Stimulated activated effector memory CD8-positive, alpha-beta T cell treated with anti-CD3 and anti-CD28 coated beads, Interleukin-12 subunit alpha, Interleukin-12 subunit beta, amount 100 ng/mL, for 72 hours (primary cell): ENCODE measurements around the gene CBLC.

Experiments used
- ATAC-seq: fragments of 150-1000 bp; cut with Tn5 transposase; 2 replicates; pipeline ENCODE4 v1.10.0; 2021
- DNase-seq, 2 donors: peaks; one replicate each; pipeline ENCODE4 v3.0.0; 2021 to 2022; ENCODE audit warnings: low spot score in 2 of 2
- H3K27ac Mint-ChIP-seq: one replicate; pipeline ENCODE4 v1.8.0; 2022; ENCODE audit warnings: mild to moderate bottlenecking, mixed read lengths
- H3K36me3 Mint-ChIP-seq: one replicate; pipeline ENCODE4 v1.8.0; 2022; ENCODE audit warnings: mild to moderate bottlenecking, mixed read lengths
- H3K4me1 Mint-ChIP-seq: one replicate; pipeline ENCODE4 v1.8.0; 2022; ENCODE audit warnings: mixed read lengths
- H3K4me3 Mint-ChIP-seq: one replicate; pipeline ENCODE4 v1.8.0; 2022; ENCODE audit warnings: mild to moderate bottlenecking, mixed read lengths
- H3K9me3 Mint-ChIP-seq: one replicate; pipeline ENCODE4 v1.8.0; 2022; ENCODE audit warnings: mixed read lengths

Gene CBLC

GRCh38 chr19:44741841-44742329, 35.8 kb upstream of the CBLC start:
- ATAC-seq (peak; percentile 68), DNase-seq (no peak)
- Mint-ChIP-seq H3K36me3 (peaks cover 12% of the 10 kb centered on the region), H3K4me3 (no peak overlapping the region), H3K9me3 (no peaks in the 10 kb centered on the region), H3K4me1 (peaks cover 52% of the 10 kb centered on the region), H3K27ac (peak overlapping the region; percentile 52)

DNA sequence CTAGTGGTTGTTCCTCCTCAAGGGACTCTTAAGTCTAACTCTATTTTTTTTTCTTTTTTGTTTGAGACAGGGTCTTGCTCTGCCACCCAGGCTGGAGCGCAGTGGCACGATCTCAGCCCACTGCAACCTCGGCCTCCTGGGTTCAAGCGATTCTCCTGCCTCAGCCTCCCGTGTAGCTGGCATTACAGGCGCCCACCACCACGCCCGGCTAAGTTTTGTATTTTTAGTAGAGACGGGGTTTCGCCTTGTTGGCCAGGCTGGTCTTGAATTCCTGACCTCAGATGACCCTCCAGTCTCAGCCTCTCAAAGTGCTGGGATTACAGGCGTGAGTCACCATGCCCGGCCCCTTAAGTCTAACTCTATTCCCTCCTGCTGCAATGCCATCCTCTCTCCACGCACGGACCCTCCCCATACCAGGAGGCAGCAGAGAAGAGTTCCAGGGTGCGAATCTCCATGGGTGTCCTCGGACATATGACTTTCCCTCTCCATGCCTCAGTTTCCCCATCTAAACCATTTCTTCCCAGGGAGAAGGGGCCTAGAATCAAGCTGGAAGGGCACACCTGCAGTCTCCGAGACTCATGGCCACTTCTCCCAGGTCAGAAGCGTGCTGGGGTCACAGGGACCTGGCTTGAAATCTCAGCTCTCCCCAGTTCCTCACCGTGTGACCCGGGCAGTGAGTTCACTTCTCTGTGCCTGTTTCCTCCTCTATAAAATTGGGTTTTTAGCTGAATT, 35.2 kb upstream of the CBLC start:
- H3K4me1 Mint-ChIP-seq: peaks cover 51% of the 10 kb centered on the region
- DNase-seq (no peak), ATAC-seq (no peak)
- H3K9me3 Mint-ChIP-seq: no peaks in the 10 kb centered on the region
- peak overlapping the region; percentile 83 for H3K27ac Mint-ChIP-seq
- no peak overlapping the region for H3K4me3 Mint-ChIP-seq
- H3K36me3 Mint-ChIP-seq: peaks cover 14% of the 10 kb centered on the region

- peaks cover 47% of the 10 kb centered on the region for H3K4me1 Mint-ChIP-seq
- peak overlapping the region; percentile 78 for H3K27ac Mint-ChIP-seq
- ATAC-seq: no peak
- H3K4me3 Mint-ChIP-seq: no peak overlapping the region
- no peak for DNase-seq
- peaks cover 29% of the 10 kb centered on the region for H3K36me3 Mint-ChIP-seq
- no peaks in the 10 kb centered on the region for H3K9me3 Mint-ChIP-seq
These were observed 32.8 kb upstream of the CBLC start for GRCh38 chr19:44744871-44745332.

- no peak for DNase-seq
- peaks cover 33% of the 10 kb centered on the region for H3K36me3 Mint-ChIP-seq
- H3K27ac Mint-ChIP-seq: peak overlapping the region; percentile 78
- peak overlapping the region; percentile 82 for H3K4me3 Mint-ChIP-seq
- no peak for ATAC-seq
- H3K4me1 Mint-ChIP-seq: peaks cover 50% of the 10 kb centered on the region
- H3K9me3 Mint-ChIP-seq: no peaks in the 10 kb centered on the region
These were observed 32.3 kb upstream of the CBLC start for GRCh38 chr19:44745341-44745831.

GRCh38 chr19:44745887-44746600, 31.6 kb upstream of the CBLC start:
- peak overlapping the region; percentile 82 for H3K4me3 Mint-ChIP-seq
- H3K9me3 Mint-ChIP-seq: no peaks in the 10 kb centered on the region
- H3K27ac Mint-ChIP-seq: peak overlapping the region; percentile 78
- peaks cover 57% of the 10 kb centered on the region for H3K4me1 Mint-ChIP-seq
- DNase-seq (no peak), ATAC-seq (no peak)
- H3K36me3 Mint-ChIP-seq: peaks cover 40% of the 10 kb centered on the region

DNA sequence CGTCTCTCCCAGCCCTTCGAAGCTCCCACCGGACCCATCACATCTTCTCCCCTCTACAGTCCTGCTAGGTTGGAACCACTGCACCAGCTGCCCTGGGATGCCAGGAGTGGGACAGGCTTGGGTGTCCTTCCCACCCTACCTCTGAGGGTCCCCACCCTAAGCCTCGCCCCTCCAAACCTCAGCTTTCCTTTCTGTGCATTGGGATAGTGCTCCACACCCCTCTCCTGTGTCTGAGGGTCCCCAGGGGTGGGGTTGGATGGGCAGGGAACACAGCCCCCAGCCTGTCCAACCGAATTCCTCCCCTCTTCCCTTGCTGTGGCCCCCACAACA, 31.1 kb upstream of the CBLC start:
- Mint-ChIP-seq H3K9me3 (no peaks in the 10 kb centered on the region), H3K36me3 (peaks cover 45% of the 10 kb centered on the region), H3K4me1 (peaks cover 59% of the 10 kb centered on the region), H3K4me3 (peak overlapping the region; percentile 82), H3K27ac (peak overlapping the region; percentile 78)
- no peak for ATAC-seq
- DNase-seq: no peak

DNA sequence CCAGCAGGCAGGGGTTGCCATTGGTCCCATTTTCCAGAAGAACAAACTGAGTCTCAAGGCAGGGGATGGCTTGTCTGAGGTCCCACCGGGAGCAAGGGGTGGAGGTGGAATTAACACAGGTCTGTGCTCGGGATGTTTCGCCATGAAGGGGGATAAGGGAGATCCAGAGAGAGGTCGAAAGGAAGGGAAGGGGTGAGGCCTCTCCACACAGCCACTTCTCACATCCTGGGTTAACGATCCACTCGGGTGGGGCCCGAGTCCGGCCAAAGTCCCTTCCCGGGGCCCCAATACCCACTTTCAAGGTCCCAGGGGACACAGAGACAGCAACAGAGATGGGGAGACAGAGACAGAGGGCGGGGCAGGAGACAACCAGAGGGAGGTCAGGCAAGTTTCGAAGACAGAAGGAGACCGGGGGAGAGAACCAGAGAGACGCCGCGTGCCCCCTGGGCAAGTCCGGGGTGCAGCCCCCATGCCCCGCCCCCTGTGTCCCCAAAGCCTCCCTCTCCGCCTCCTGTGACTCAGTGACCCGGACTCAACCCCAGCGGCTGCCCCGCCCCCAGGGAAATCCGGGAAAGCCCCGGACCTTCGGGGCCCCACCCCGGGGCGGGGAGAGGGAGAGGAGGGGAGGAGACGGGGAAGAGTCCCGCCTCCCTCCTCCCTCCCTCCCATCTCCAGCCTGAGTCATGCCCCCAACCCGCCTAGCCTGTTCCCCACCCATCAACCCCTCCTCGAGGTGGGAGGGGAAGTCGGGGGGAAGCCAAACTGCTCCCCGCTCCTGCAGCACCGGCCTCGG, 30.5 kb upstream of the CBLC start:
- Mint-ChIP-seq H3K27ac (peak overlapping the region; percentile 78), H3K9me3 (no peaks in the 10 kb centered on the region), H3K4me1 (peaks cover 59% of the 10 kb centered on the region), H3K4me3 (peak overlapping the region; percentile 82), H3K36me3 (peaks cover 49% of the 10 kb centered on the region)
- DNase-seq (peak; percentile 86 to 96), ATAC-seq (peak; percentile 81)

GRCh38 chr19:44747739-44748425, 29.8 kb upstream of the CBLC start:
- peaks cover 61% of the 10 kb centered on the region for H3K4me1 Mint-ChIP-seq
- peak overlapping the region; percentile 82 for H3K4me3 Mint-ChIP-seq
- H3K36me3 Mint-ChIP-seq: peaks cover 52% of the 10 kb centered on the region
- peak overlapping the region; percentile 78 for H3K27ac Mint-ChIP-seq
- ATAC-seq (peak; percentile 63), DNase-seq (peak; percentile 39 to 82)
- no peaks in the 10 kb centered on the region for H3K9me3 Mint-ChIP-seq

- no peaks in the 10 kb centered on the region for H3K9me3 Mint-ChIP-seq
- peak within 1 kb of the TSS; percentile 94 for H3K27ac Mint-ChIP-seq
- H3K4me1 Mint-ChIP-seq: peaks cover 65% of the 10 kb centered on the region
- DNase-seq (peak; percentile 63 to 87), ATAC-seq (peak; percentile 63)
- H3K36me3 Mint-ChIP-seq: peaks cover 60% of the 10 kb centered on the region
- peak within 1 kb of the TSS; percentile 82 for H3K4me3 Mint-ChIP-seq
These were observed 29.1 kb upstream of the CBLC start, which contains the start of gene BCL3 for GRCh38 chr19:44748426-44749254. Gene BCL3, plus strand, starts transcription at chr19:44748708. Its CDS starts 83 bp downstream, at chr19:44748791.

- peaks cover 70% of the 10 kb centered on the region for H3K4me1 Mint-ChIP-seq
- no peak for DNase-seq
- no peaks in the 10 kb centered on the region for H3K9me3 Mint-ChIP-seq
- H3K4me3 Mint-ChIP-seq: peak overlapping the region; percentile 82
- H3K36me3 Mint-ChIP-seq: peaks cover 66% of the 10 kb centered on the region
- H3K27ac Mint-ChIP-seq: peak overlapping the region; percentile 94
- ATAC-seq: no peak
These were observed 28.4 kb upstream of the CBLC start for GRCh38 chr19:44749292-44749691.

GRCh38 chr19:44749994-44750393, 27.7 kb upstream of the CBLC start:
- peaks cover 73% of the 10 kb centered on the region for H3K36me3 Mint-ChIP-seq
- DNase-seq: no peak

DNA sequence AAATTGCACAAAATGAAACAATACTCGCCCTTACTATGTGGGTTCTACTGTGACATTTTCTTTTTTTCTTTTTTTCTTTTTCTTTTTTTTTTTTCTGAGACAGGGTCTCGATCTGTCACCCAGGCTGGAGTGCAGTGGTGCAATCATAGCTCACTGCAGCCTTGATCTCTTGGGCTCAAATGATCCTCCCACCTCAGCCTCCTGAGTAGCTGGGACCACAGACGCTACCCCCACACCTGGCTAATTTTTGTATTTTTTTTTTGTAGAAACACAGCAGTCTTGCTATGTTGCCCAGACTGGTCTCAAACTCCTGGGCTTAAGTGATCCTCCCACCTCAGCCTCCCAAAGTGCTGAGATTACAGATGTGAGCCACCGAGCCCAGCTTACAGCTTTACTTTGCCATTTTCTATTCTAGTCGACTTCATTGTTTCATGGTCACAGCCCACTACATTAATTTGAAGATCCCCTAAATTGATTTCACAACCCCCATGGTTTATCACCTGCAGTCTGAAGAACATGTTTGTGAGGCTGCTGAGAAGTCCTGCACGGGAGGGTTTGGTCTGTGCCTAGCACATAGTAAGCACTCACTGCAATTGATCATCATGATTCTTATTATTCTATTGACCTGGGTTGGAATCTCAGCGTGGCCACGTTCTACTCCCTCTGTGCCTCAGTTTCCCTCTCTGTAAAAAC, 25.4 kb upstream of the CBLC start:
- no peak for ATAC-seq
- H3K4me1 Mint-ChIP-seq: peaks cover 61% of the 10 kb centered on the region
- DNase-seq: no peak
- H3K36me3 Mint-ChIP-seq: peaks cover 96% of the 10 kb centered on the region
- H3K27ac Mint-ChIP-seq: peak overlapping the region; percentile 89
- H3K9me3 Mint-ChIP-seq: no peaks in the 10 kb centered on the region
- H3K4me3 Mint-ChIP-seq: peak overlapping the region; percentile 82

More at GRCh38 chr19:44749994-44750393, 27.7 kb upstream of the CBLC start:
- Mint-ChIP-seq H3K4me3 (peak overlapping the region; percentile 82), H3K27ac (peak overlapping the region; percentile 94), H3K9me3 (no peaks in the 10 kb centered on the region), H3K4me1 (peaks cover 76% of the 10 kb centered on the region)
- no peak for ATAC-seq

DNA sequence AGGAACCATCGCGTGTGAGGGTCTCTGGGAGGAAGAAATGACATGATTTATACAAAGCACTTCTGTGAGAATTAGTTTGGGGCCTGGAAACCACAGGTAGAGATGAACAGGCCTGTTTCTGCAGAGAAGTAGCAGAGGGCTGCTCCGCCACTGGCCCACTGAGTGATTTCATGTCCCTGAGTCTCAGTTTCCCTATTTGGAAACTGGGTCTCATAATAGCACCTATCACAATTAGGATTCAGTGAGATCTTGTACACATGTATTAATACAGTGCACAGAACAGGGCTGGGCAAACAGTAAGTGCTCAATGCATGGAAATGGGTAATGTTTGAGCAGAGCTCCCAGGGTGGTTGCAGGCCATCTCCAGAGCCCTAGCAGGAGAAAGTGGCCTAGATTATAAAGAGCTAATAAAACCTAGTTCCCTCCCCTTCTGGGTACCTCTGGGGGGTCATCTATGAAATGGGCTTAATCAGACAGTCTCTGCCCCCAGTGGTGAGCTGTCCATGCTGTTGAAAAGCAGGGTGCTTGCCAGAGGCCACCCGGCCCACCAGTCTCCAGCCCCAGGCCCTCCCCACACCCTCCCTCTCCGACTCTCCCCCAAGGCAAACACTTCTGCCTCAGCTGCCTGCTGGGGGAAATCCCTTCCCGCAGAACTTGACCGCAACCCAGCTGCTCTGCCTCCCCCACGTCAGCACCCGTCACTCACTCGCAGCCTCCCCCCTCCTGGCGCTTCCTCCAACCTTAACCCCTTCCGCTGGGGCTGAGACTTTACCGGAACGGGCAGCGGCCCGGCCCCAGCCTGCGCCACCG, 24.7 kb upstream of the CBLC start:
- DNase-seq (peak; percentile 87 to 98), ATAC-seq (peak; percentile 87)
- peaks cover 96% of the 10 kb centered on the region for H3K36me3 Mint-ChIP-seq
- H3K4me3 Mint-ChIP-seq: peak overlapping the region; percentile 82
- H3K9me3 Mint-ChIP-seq: no peaks in the 10 kb centered on the region
- H3K4me1 Mint-ChIP-seq: peaks cover 60% of the 10 kb centered on the region
- H3K27ac Mint-ChIP-seq: peak overlapping the region; percentile 89
